ENCODE measurements around the gene MAGED1.
"Not testable (repeated sequence)": the region's sequence is repeated elsewhere in the genome, so short reads cannot be mapped to it uniquely, and the experiment has no call there.

Gene MAGED1

DNA sequence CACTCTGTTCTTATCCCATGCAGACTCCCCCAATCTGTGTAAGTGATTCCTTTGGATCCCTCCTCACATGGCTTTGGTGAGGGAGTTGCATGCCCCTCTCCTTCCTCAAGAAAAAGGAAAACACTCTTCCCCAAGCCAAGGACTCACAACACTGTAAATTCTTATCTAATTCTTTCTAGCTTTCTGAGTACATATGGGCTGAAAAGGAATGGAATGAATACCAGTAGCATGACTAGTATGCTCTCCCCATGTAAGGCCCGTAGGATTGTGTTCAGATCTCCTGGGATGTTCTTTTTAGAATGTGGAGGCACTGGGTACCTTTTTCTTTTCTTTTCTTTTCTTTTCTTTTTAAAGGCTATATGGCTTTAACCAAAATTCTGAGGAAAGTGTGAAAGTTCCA is 17.0 kb upstream of the MAGED1 start:
- no peak for DNase-seq (ENCODE audit: low spot score)
- Mint-ChIP-seq H3K36me3 (ENCODE audit: low read depth) (peaks cover 2% of the 10 kb centered on the region), H3K4me1 (ENCODE audit: low read depth) (peaks cover 2% of the 10 kb centered on the region), H3K27ac (no peak overlapping the region), H3K27me3 (ENCODE audit: low read depth) (no peaks in the 10 kb centered on the region), H3K4me3 (no peak overlapping the region), H3K9me3 (no peaks in the 10 kb centered on the region)

- no peak overlapping the region for H3K4me3 Mint-ChIP-seq
- H3K9me3 Mint-ChIP-seq: no peaks in the 10 kb centered on the region
- H3K27ac Mint-ChIP-seq: no peak overlapping the region
- DNase-seq (ENCODE audit: low spot score): no peak
- H3K36me3 Mint-ChIP-seq (ENCODE audit: low read depth): peaks cover 3% of the 10 kb centered on the region
- H3K27me3 Mint-ChIP-seq (ENCODE audit: low read depth): no peaks in the 10 kb centered on the region
- H3K4me1 Mint-ChIP-seq (ENCODE audit: low read depth): peaks cover 2% of the 10 kb centered on the region
These were observed 15.4 kb upstream of the MAGED1 start for GRCh38 chrX:51878056-51878455.

GRCh38 chrX:51889851-51890250 is 3.6 kb upstream of the MAGED1 start:
- H3K36me3 Mint-ChIP-seq (ENCODE audit: low read depth): no peaks in the 10 kb centered on the region
- no peaks in the 10 kb centered on the region for H3K27me3 Mint-ChIP-seq (ENCODE audit: low read depth)
- no peak overlapping the region for H3K4me3 Mint-ChIP-seq
- no peak overlapping the region for H3K27ac Mint-ChIP-seq
- no peak for DNase-seq (ENCODE audit: low spot score)
- peaks cover 19% of the 10 kb centered on the region for H3K4me1 Mint-ChIP-seq (ENCODE audit: low read depth)
- H3K9me3 Mint-ChIP-seq: no peaks in the 10 kb centered on the region

- no peaks in the 10 kb centered on the region for H3K27me3 Mint-ChIP-seq (ENCODE audit: low read depth)
- H3K4me3 Mint-ChIP-seq: no peak overlapping the region
- H3K27ac Mint-ChIP-seq: no peak overlapping the region
- no peak for DNase-seq (ENCODE audit: low spot score)
- H3K9me3 Mint-ChIP-seq: no peaks in the 10 kb centered on the region
- peaks cover 21% of the 10 kb centered on the region for H3K4me1 Mint-ChIP-seq (ENCODE audit: low read depth)
- H3K36me3 Mint-ChIP-seq (ENCODE audit: low read depth): peaks cover 4% of the 10 kb centered on the region
These were observed 2.2 kb upstream of the MAGED1 start for GRCh38 chrX:51891245-51891644.

GRCh38 chrX:51891821-51892551 is 1.4 kb upstream of the MAGED1 start:
- H3K9me3 Mint-ChIP-seq: no peaks in the 10 kb centered on the region
- peak overlapping the region; percentile 36 for H3K4me3 Mint-ChIP-seq
- no peaks in the 10 kb centered on the region for H3K27me3 Mint-ChIP-seq (ENCODE audit: low read depth)
- peaks cover 21% of the 10 kb centered on the region for H3K4me1 Mint-ChIP-seq (ENCODE audit: low read depth)
- peaks cover 4% of the 10 kb centered on the region for H3K36me3 Mint-ChIP-seq (ENCODE audit: low read depth)
- peak overlapping the region; percentile 3 for H3K27ac Mint-ChIP-seq
- DNase-seq (ENCODE audit: low spot score): no peak

DNA sequence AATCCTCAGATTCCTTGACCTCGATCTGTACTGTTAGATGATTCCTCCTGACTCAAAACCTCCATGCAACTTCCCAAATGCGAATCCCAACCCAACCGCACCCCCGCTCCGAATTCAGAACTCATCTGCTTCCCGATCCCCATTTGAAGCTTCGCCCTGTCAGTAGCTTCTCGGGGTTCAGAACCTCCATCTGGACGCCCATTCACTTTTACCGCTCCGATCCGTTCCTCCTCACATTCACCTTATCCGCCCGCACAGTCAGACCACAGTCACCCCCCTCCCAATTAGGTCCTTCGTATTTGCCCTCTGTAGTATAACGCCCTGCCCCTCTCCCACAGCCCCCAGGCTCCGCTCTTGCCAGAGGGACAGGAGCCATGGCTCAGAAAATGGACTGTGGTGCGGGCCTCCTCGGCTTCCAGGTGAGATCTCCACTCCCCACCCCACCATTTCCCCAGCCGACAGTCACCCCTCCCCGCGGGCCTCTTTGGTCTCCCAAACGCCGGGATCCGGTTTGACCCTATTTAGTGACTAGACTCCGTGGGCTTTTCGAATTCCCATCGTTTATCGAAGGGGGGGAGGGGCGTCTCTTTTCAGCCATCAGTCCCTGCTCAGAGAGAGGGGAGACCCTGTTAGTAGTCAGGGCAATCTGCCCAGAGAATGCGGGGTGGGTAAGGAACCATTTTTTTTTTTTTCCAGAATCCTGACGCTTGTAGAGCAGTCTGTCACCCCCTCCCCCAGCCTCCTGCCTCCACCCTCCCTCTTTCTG is 691 bp downstream of the MAGED1 start:
- H3K4me1 Mint-ChIP-seq (ENCODE audit: low read depth): peaks cover 24% of the 10 kb centered on the region

DNA sequence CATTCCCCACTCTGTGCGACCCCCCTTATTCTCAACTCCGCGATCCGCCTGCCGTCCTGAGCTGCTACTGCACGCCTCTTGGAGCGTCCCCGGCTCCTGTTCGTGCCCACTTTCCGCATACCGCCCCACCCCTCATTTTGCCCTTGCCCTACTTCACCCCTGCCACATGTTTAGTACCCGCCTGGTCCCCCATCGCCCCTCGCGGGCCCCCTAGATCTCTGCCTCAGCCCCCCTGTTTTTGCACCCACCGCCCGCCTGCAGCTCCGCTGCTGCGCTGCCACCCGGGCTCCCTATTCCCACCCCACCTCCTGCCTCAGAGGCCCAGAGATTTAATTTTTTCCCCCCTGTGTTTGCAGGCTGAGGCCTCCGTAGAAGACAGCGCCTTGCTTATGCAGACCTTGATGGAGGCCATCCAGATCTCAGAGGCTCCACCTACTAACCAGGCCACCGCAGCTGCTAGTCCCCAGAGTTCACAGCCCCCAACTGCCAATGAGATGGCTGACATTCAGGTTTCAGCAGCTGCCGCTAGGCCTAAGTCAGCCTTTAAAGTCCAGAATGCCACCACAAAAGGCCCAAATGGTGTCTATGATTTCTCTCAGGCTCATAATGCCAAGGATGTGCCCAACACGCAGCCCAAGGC is 1.4 kb downstream of the MAGED1 start:
- Mint-ChIP-seq H3K27me3 (ENCODE audit: low read depth) (no peaks in the 10 kb centered on the region), H3K4me1 (ENCODE audit: low read depth) (peaks cover 24% of the 10 kb centered on the region), H3K27ac (peak overlapping the region; percentile 63), H3K36me3 (ENCODE audit: low read depth) (peaks cover 12% of the 10 kb centered on the region), H3K4me3 (peak overlapping the region; percentile 96), H3K9me3 (no peaks in the 10 kb centered on the region)
- DNase-seq (ENCODE audit: low spot score): no peak

More for the DNA sequence above, 691 bp downstream of the MAGED1 start:
- no peak for DNase-seq (ENCODE audit: low spot score)
- H3K27ac Mint-ChIP-seq: peak overlapping the region; percentile 83
- peaks cover 11% of the 10 kb centered on the region for H3K36me3 Mint-ChIP-seq (ENCODE audit: low read depth)
- no peaks in the 10 kb centered on the region for H3K27me3 Mint-ChIP-seq (ENCODE audit: low read depth)
- no peaks in the 10 kb centered on the region for H3K9me3 Mint-ChIP-seq
- H3K4me3 Mint-ChIP-seq: peak overlapping the region; percentile 96

DNA sequence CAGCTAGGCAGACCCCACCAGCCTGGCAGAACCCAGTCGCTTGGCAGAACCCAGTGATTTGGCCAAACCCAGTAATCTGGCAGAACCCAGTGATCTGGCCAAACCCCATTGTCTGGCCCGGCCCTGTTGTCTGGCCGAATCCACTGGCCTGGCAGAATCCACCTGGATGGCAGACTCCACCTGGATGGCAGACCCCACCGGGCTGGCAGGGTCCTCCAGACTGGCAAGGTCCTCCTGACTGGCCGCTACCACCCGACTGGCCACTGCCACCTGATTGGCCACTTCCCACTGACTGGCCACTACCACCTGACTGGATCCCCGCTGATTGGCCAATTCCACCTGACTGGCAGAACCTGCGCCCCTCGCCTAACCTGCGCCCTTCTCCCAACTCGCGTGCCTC is 3.2 kb downstream of the MAGED1 start:
- DNase-seq (ENCODE audit: low spot score): no peak
- Mint-ChIP-seq H3K4me3 (no peak overlapping the region), H3K27ac (no peak overlapping the region), H3K36me3 (ENCODE audit: low read depth) (peaks cover 22% of the 10 kb centered on the region), H3K4me1 (ENCODE audit: low read depth) (peaks cover 21% of the 10 kb centered on the region), H3K27me3 (ENCODE audit: low read depth) (no peaks in the 10 kb centered on the region), H3K9me3 (no peaks in the 10 kb centered on the region)

DNA sequence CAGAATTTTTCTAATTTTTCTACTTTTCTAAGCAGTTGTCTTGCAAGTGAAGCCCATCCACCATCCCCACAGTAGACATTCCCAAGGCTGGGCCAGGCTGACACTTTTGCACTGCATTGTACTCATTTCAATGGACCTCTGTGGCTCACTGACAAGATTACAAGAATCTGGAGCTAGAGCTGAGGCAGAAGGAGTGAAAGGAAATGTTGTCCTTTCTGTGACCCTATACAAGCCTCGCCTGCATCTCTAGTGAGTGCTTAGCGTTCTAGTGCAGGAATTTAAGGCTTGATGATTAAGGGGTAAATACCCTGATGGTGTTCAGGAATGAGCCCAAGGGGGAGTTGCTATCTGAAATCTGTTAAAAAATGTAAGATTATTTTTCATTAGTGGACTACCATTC is 6.3 kb downstream of the MAGED1 start:
- H3K27me3 Mint-ChIP-seq (ENCODE audit: low read depth): no peaks in the 10 kb centered on the region
- H3K4me1 Mint-ChIP-seq (ENCODE audit: low read depth): peaks cover 10% of the 10 kb centered on the region
- H3K27ac Mint-ChIP-seq: no peak overlapping the region
- no peaks in the 10 kb centered on the region for H3K9me3 Mint-ChIP-seq
- DNase-seq (ENCODE audit: low spot score): no peak
- no peak overlapping the region for H3K4me3 Mint-ChIP-seq
- H3K36me3 Mint-ChIP-seq (ENCODE audit: low read depth): peaks cover 28% of the 10 kb centered on the region

- no peak for DNase-seq (ENCODE audit: low spot score)
- no peak overlapping the region for H3K4me3 Mint-ChIP-seq
- H3K36me3 Mint-ChIP-seq (ENCODE audit: low read depth): peaks cover 19% of the 10 kb centered on the region
- H3K9me3 Mint-ChIP-seq: no peaks in the 10 kb centered on the region
- peaks cover 6% of the 10 kb centered on the region for H3K4me1 Mint-ChIP-seq (ENCODE audit: low read depth)
- peak overlapping the region; percentile 52 for H3K27ac Mint-ChIP-seq
- H3K27me3 Mint-ChIP-seq (ENCODE audit: low read depth): no peaks in the 10 kb centered on the region
These were observed 9.2 kb downstream of the MAGED1 start for GRCh38 chrX:51902510-51903050.

- H3K9me3 Mint-ChIP-seq; H3K4me1 Mint-ChIP-seq (ENCODE audit: low read depth); H3K4me3 Mint-ChIP-seq; H3K27me3 Mint-ChIP-seq (ENCODE audit: low read depth); DNase-seq (ENCODE audit: low spot score); H3K27ac Mint-ChIP-seq: not testable (repeated sequence)
- H3K36me3 Mint-ChIP-seq (ENCODE audit: low read depth): peaks cover 12% of the 10 kb centered on the region
These were observed 11.7 kb downstream of the MAGED1 start for GRCh38 chrX:51905152-51905551.

DNA sequence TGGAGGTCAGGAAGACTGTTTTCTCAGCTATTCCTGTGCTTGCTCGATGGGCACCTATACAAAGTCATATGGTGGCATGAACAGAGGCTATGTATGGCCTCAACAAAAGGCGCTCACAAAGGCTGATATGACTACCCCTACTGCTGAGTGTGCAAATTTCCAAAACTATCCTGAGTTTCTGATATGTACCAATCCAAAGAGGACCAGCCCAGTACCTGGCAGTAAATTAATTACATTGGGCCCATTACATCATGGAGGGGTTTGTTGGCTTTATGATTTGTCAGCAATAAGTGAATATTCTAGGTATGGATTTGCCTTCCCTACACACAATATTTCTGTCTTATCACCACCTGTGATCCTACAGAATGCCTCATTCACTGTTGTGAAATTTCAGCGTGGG is 12.3 kb downstream of the MAGED1 start:
- Mint-ChIP-seq H3K27me3 (ENCODE audit: low read depth) (peaks cover under 1% of the 10 kb centered on the region), H3K9me3 (no peaks in the 10 kb centered on the region), H3K27ac (no peak overlapping the region), H3K4me3 (no peak overlapping the region), H3K36me3 (ENCODE audit: low read depth) (peaks cover 12% of the 10 kb centered on the region), H3K4me1 (ENCODE audit: low read depth) (peaks cover 6% of the 10 kb centered on the region)
- no peak for DNase-seq (ENCODE audit: low spot score)

DNA sequence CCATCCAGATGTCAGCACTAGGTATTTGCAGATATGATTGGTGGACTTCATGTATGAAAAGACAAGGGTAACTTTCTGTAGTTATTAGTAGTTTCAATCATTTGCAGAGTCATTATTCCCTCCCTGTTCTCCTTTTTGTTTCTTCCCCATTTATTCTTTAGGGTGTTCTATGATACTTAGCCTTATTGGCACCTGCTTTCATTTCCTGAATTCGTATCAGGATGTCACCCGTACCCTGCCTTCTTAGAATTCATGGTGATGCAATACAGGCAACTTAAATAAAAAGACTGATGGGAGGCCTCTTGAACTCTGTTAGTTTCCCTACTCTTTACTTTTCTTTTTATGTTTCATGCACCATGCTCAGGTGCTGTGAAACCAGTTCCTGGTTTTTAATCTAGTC is 24.2 kb downstream of the MAGED1 start:
- no peak for DNase-seq (ENCODE audit: low spot score)
- H3K27me3 Mint-ChIP-seq (ENCODE audit: low read depth): no peaks in the 10 kb centered on the region
- peaks cover 2% of the 10 kb centered on the region for H3K4me1 Mint-ChIP-seq (ENCODE audit: low read depth)
- no peak overlapping the region for H3K27ac Mint-ChIP-seq
- H3K4me3 Mint-ChIP-seq: no peak overlapping the region
- H3K9me3 Mint-ChIP-seq: peaks cover 11% of the 10 kb centered on the region
- H3K36me3 Mint-ChIP-seq (ENCODE audit: low read depth): no peaks in the 10 kb centered on the region

GRCh38 chrX:51922561-51922960 is 29.1 kb downstream of the MAGED1 start:
- H3K27ac Mint-ChIP-seq: no peak overlapping the region
- peaks cover 2% of the 10 kb centered on the region for H3K4me1 Mint-ChIP-seq (ENCODE audit: low read depth)
- DNase-seq (ENCODE audit: low spot score): no peak
- H3K27me3 Mint-ChIP-seq (ENCODE audit: low read depth): no peaks in the 10 kb centered on the region
- no peaks in the 10 kb centered on the region for H3K36me3 Mint-ChIP-seq (ENCODE audit: low read depth)
- H3K9me3 Mint-ChIP-seq: no peaks in the 10 kb centered on the region
- no peak overlapping the region for H3K4me3 Mint-ChIP-seq
